NCI-H2029 (cell line): ENCODE measurements around the gene TMEM245.

Experiments
- DNase-seq: peaks from one replicate; lab custom pipeline; 2025; lab: John Stamatoyannopoulos, UW

Gene TMEM245

GRCh38 chr9:109022873-109023272, 96.9 kb downstream of the TMEM245 start:
- no peak for DNase-seq

- DNase-seq, result no peak
These were observed 98.9 kb downstream of the TMEM245 start for GRCh38 chr9:109020581-109021511.

GRCh38 chr9:109020113-109020512, 99.6 kb downstream of the TMEM245 start:
- DNase-seq, result no peak

GRCh38 chr9:109019420-109019819, 100.3 kb downstream of the TMEM245 start:
- DNase-seq, result no peak

- DNase-seq, result no peak
These were observed 102.3 kb downstream of the TMEM245 start for GRCh38 chr9:109017493-109017892.

- DNase-seq, result peak; percentile 48
These were observed 102.7 kb downstream of the TMEM245 start for GRCh38 chr9:109017061-109017460.

DNA sequence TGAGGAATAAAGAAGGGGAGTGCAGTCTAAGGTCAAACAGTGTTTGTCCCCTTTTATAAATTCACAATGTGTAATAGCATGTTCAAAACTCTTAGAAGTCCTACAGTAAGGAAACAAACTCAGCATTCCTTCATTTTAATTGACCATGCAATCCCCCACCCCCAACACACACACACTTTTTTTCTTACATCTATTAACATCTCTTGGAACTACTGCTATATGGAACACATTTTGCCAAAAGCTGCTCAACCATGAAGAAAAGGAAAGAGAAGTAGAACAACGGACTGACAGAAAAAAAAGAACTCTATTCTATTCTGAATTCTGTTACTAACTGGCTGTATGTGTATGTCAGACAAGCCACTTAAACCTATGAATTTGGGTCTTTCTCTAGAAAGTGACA, 103.6 kb downstream of the TMEM245 start:
- no peak for DNase-seq

GRCh38 chr9:109014608-109015280, 105.0 kb downstream of the TMEM245 start:
- DNase-seq, result no peak

GRCh38 chr9:109013679-109014607, 105.8 kb downstream of the TMEM245 start:
- no peak for DNase-seq

DNA sequence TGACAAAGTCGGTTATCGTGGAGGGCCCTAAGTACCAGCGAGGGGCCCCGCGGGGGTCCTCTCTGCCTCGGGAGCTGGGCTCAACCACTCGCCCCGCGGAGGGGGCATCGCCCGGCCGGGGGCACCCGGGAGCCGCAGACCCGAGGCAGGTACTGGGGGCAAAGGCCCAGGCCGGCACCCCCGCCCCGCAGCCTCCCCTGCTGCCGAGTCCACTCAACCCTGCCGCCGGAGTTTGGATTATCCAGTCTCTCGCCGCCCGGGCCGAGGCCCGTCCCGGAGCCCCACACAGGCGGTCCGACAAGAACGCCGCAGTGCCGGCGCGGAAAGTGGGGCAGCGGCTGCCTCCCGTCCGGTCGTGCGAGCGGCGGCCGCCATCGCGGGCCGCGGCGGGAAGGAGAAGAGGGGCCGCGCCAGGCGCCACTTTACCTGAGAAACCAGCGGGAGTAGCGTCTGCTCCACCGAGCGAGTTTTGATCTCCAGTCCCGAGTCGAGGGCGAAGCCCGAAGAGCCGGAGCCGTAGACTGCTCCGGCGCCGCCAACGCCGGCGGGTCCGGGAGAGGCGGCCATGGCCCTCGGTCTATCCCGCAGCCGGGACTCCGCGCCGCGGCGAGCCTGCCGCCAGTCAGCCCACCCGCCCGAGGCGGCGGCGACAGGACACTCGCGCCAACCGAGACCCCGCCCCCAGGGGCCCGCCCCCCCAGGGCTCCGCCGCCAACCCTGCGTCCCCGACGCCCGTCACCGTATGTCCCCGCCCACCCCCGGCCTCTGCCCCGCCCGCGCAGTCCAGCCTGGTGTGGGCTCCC, 106.7 kb downstream of the TMEM245 start, which contains the start of gene CTNNAL1:
Gene CTNNAL1, minus strand, starts transcription at position 624 of the 803 bp plus-strand sequence. Its CDS starts 57 bp downstream, at position 567.
- peak; percentile 79 for DNase-seq

GRCh38 chr9:109012009-109012875, 107.5 kb downstream of the TMEM245 start:
- no peak for DNase-seq

GRCh38 chr9:109011231-109011671, 108.5 kb downstream of the TMEM245 start:
- no peak for DNase-seq

DNA sequence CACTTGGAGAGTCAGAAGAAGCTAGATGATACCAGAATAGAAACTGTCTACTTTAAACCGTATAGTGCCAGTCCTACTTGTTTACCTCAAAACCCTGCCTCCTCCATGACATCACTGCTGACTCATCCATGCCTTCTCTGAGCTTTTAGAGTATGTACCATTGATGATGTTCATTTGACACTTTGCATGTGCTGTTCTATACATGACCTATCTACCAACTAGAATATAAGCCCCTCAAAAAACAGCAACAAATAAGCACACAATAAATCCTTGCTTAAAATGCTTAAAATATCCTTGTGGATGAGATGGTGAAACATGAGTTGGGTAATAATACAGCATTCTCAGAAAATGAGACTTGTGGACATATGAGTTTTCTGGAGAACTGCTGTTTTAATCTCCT, 109.0 kb downstream of the TMEM245 start:
- DNase-seq, result peak; percentile 53

DNA sequence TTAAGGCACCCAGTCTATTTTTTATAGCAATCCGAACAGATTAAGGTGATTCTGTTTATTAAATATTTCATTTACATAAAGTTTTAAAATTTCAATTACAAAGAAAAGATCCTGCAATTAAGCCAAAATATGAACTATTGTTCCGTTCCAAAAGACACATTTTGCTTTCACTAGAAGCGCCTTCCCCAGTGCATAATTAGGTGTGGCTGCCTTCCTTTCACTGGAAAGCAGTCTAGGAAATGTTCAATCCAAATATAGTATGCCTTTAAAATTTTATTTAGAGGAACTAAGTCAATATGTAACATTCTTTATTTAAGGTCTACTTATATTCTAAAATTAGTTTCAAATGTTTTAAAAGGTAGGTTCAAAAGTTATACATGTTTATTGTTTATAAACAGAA, 114.1 kb downstream of the TMEM245 start:
- DNase-seq, result no peak

DNA sequence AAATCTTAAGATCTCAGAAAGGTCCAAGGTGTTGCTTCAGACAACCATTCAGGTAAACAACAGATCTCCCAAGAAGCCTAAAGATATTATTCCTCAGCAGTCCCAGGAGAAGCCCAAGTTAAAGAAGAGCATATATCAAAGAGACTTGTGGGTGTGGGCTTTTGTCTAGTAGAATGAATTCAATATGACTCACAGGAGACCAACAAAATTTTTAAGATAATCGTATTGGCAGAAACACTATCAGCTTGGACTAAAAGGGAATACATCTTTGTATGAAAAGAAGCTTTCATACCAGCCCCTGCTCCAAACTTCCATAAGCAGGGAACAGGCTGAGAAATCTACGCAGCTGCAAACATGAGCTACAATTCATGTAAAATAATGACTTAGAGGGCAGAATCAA, 116.6 kb downstream of the TMEM245 start:
- no peak for DNase-seq

GRCh38 chr9:109002141-109002540, 117.6 kb downstream of the TMEM245 start:
- DNase-seq, result no peak

GRCh38 chr9:109001275-109001676, 118.5 kb downstream of the TMEM245 start:
- no peak for DNase-seq

- no peak for DNase-seq
These were observed 122.6 kb downstream of the TMEM245 start for GRCh38 chr9:108997112-108997511.

DNA sequence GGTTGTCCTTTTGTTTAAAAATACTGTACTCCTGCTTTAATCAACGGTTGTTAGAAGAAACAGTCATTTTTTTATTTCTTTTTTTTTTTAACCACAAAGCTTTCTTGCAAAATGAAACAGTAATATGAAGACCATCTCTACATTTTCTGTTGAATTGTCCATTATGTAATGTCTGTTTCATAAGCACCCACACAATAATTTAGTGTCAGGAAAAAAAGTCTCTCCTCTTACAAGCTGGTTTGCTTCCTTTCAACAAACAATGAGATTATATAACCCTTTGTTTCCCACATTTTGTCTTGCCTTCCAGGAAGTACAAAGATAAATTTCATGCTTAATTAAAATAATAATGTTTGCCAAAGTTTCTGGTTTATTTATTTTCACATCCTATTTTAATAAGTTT, 123.1 kb downstream of the TMEM245 start:
- peak; percentile 74 for DNase-seq

DNA sequence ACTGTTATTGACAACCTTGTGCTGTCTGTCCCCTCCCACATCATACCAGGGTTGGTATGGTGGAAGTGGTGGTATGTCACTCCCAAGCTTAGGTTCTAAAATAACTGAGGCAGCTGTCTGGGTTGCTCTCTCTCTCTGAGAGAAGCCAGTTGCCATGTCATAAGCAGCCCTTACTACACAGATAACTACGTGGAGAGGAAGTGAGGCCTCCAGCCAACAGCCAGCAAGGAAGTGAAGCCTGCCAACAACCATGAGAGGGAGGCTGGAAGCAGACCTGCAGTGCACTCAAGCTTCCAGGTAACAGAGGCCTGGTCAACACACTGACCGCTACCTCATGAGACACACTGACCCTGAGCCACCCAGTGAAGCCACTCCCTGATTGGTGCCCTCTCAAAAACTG, 125.1 kb downstream of the TMEM245 start:
- peak; percentile 84 for DNase-seq
